ENCODE data around the gene PC. TPM values are rescaled to one million over a fixed set of nuclear protein-coding genes. Genes with fewer than 3 reads are reported as not detected.

PC gene
- total and polyA plus RNA-seq, 9 of the 15 experiments (the other 6 are each of a cell fraction or from before 2014, with no cell fraction given): 0.94 to 38.0 (median 8.7) TPM

- TF ChIP-seq, protein P1, sequence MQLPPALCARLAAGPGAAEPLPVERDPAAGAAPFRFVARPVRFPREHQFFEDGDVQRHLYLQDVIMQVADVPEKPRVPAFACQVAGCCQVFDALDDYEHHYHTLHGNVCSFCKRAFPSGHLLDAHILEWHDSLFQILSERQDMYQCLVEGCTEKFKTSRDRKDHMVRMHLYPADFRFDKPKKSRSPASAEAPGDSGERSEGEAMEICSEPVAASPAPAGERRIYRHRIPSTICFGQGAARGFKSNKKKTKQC (CRISPR knock-in tag; IDR thresholded peaks at IDR 0.05): no peak
- TF ChIP-seq USF1 (CRISPR knock-in tag; IDR thresholded peaks at IDR 0.05): no peak
- TF ChIP-seq PTBP1 (IDR thresholded peaks at IDR 0.05; ENCODE audit: low read depth, low read length): 0 out of 2 replicates have a peak, but pooled peaks have one; percentile 33
- TF ChIP-seq ZNF274 (IDR thresholded peaks at IDR 0.05; ENCODE audit: borderline replicate concordance, low read depth, low read length): no peak
- no peak for TF ChIP-seq MBD2 (IDR thresholded peaks at IDR 0.05; ENCODE audit: borderline replicate concordance, low read depth)
- TF ChIP-seq SMARCA5 (IDR thresholded peaks at IDR 0.05): no peak
- no peak for TF ChIP-seq SREBF1 (IDR thresholded peaks at IDR 0.05; ENCODE audit: borderline replicate concordance, low read depth, low read length)
- no peak for TF ChIP-seq C11orf30 (IDR thresholded peaks at IDR 0.05; ENCODE audit: low read depth)
- TF ChIP-seq TCFL5 (CRISPR knock-in tag; conservative IDR thresholded peaks at IDR 0.05): no peak
- no peak for TF ChIP-seq ZBED1 (IDR thresholded peaks at IDR 0.05)
- TF ChIP-seq E2F6 (IDR thresholded peaks at IDR 0.05; ENCODE audit: borderline replicate concordance in 1 of 2, extremely low read depth in 1 of 2, insufficient read depth in 1 of 2, insufficient read length in 1 of 2, low read depth in 1 of 2, low read length in 1 of 2, poor library complexity in 1 of 2, severe bottlenecking in 1 of 2): no peak
- TF ChIP-seq HDGF (IDR thresholded peaks at IDR 0.05): no peak
Measured at GRCh38 chr11:66975405-66976027, 17.3 kb upstream of the PC start (continued).
